Keratinocyte (primary cell): ENCODE results near the gene PPP1R14D. TPM values are rescaled to one million over a fixed set of nuclear protein-coding genes. Genes with fewer than 3 reads are reported as not detected.

ENCODE experiments used
- DNase-seq: peaks from one replicate; pipeline ENCODE4 v3.0.0-alpha.2; 2011; ENCODE audit warnings: low read depth, missing footprints, low spot score
- FAIRE-seq: peaks from 2 replicates; lab custom pipeline; 2011; peaks lifted over from hg19 to GRCh38; lab: Jason Lieb, UNC
- H2AFZ ChIP-seq: 2 replicates; pipeline ENCODE4 v1.6.0; 2012; ENCODE audit warnings: low read length, control low read depth, inconsistent platforms; ENCODE audit not compliant: control insufficient read depth
- H3K27ac ChIP-seq: 2 replicates; pipeline ENCODE4 v1.5.1; 2011; ENCODE audit warnings: low read length; ENCODE audit not compliant: control insufficient read depth, insufficient read depth
- H3K27me3 ChIP-seq: 3 replicates; pipeline ENCODE4 v1.6.0; 2011; ENCODE audit warnings: low read length; ENCODE audit not compliant: control insufficient read depth, insufficient read depth; ENCODE audit errors: extremely low read depth
- H3K36me3 ChIP-seq, 2 experiments: 2 replicates in 1 of 2; 3 replicates in 1 of 2; pipeline ENCODE4 v1.5.1; 2011; ENCODE audit warnings: low read length in 2 of 2, mild to moderate bottlenecking in 1 of 2; ENCODE audit not compliant: control insufficient read depth in 2 of 2, insufficient read depth in 2 of 2; ENCODE audit errors: extremely low read depth in 1 of 2
- H3K4me1 ChIP-seq: 3 replicates; pipeline ENCODE4 v1.5.1; 2011; ENCODE audit warnings: low read length; ENCODE audit not compliant: control insufficient read depth, insufficient read depth; ENCODE audit errors: extremely low read depth
- H3K4me2 ChIP-seq: 3 replicates; pipeline ENCODE4 v1.6.0; 2011; ENCODE audit warnings: low read depth, low read length; ENCODE audit not compliant: control insufficient read depth, insufficient read depth; ENCODE audit errors: extremely low read depth
- H3K4me3 ChIP-seq, 3 experiments: fragments of 200-600 bp in 1 of 3; sonication (generic) in 1 of 3; 2 replicates in 2 of 3; 3 replicates in 1 of 3; pipeline ENCODE4 v1.5.1; 2011 to 2016; ENCODE audit warnings: low read length in 3 of 3, mild to moderate bottlenecking in 3 of 3, control low read depth in 2 of 3, inconsistent platforms in 1 of 3, low read depth in 1 of 3, mixed read lengths in 1 of 3, mixed run types in 1 of 3, moderate library complexity in 1 of 3; ENCODE audit not compliant: control insufficient read depth in 2 of 3, insufficient read depth in 2 of 3; ENCODE audit errors: extremely low read depth in 1 of 3
- H3K79me2 ChIP-seq: 2 replicates; pipeline ENCODE4 v1.6.0; 2012; ENCODE audit warnings: low read length; ENCODE audit not compliant: control insufficient read depth, insufficient read depth
- H3K9ac ChIP-seq: 3 replicates; pipeline ENCODE4 v1.6.0; 2011; ENCODE audit warnings: low read length; ENCODE audit not compliant: control insufficient read depth, insufficient read depth; ENCODE audit errors: extremely low read depth
- H3K9me1 ChIP-seq: 3 replicates; pipeline ENCODE4 v1.6.0; 2011; ENCODE audit warnings: low read length; ENCODE audit not compliant: control insufficient read depth, insufficient read depth; ENCODE audit errors: extremely low read depth
- H3K9me3 ChIP-seq: 2 replicates; pipeline ENCODE4 v1.5.1; 2012; ENCODE audit warnings: low read depth, low read length; ENCODE audit not compliant: control insufficient read depth
- H4K20me1 ChIP-seq: 3 replicates; pipeline ENCODE4 v1.6.0; 2011; ENCODE audit warnings: low read length; ENCODE audit not compliant: control insufficient read depth, insufficient read depth; ENCODE audit errors: extremely low read depth
- CTCF ChIP-seq, 3 experiments: IDR thresholded peaks in 1 of 3; conservative IDR thresholded peaks in 1 of 3; optimal IDR thresholded peaks in 1 of 3; 2 replicates in 2 of 3; 3 replicates in 1 of 3; pipeline versions ENCODE3 to v1.5.1; 2011; ENCODE audit warnings: low read length in 3 of 3, mild to moderate bottlenecking in 3 of 3, moderate library complexity in 2 of 3, control low read depth in 1 of 3, inconsistent platforms in 1 of 3; ENCODE audit not compliant: insufficient read depth in 2 of 3; ENCODE audit errors: extremely low read depth in 1 of 3
- EZH2 ChIP-seq: IDR thresholded peaks from one replicate; pipeline ENCODE4 v1.6.1; 2012; ENCODE audit warnings: inconsistent platforms, mild to moderate bottlenecking, low read length, moderate library complexity
- dilution Hi-C: fragments of 300-500 bp; cut with MboI; formaldehyde crosslinking; loops from one replicate; pipeline ENCODE4 v1.7.0; 2020; ENCODE audit warnings: low sequenced_read_pairs; ENCODE audit not compliant: extremely low pct_ligation_motif_present
- polyA plus RNA-seq, 5 experiments: library from polyadenylated mRNA; depleted of rRNA in 3 of 5; stranded (reverse) in 3 of 5; stranded (forward) in 1 of 5; unstranded in 1 of 5; fragments of >200 nt; gene quantifications; 1 replicate in 1 of 5; 2 replicates in 3 of 5; 3 replicates in 1 of 5; pipeline versions ENCODE4 v1.2.1 to v1.2.3, GENCODE V29; 2011 to 2012; ENCODE audit warnings: missing spikeins in 2 of 5, low read depth in 1 of 5, low replicate concordance in 1 of 5

The PPP1R14D gene
- polyA plus RNA-seq, 1 donor (not counting 4 experiments of a cell fraction or from before 2014, with no cell fraction given): not detected

DNA sequence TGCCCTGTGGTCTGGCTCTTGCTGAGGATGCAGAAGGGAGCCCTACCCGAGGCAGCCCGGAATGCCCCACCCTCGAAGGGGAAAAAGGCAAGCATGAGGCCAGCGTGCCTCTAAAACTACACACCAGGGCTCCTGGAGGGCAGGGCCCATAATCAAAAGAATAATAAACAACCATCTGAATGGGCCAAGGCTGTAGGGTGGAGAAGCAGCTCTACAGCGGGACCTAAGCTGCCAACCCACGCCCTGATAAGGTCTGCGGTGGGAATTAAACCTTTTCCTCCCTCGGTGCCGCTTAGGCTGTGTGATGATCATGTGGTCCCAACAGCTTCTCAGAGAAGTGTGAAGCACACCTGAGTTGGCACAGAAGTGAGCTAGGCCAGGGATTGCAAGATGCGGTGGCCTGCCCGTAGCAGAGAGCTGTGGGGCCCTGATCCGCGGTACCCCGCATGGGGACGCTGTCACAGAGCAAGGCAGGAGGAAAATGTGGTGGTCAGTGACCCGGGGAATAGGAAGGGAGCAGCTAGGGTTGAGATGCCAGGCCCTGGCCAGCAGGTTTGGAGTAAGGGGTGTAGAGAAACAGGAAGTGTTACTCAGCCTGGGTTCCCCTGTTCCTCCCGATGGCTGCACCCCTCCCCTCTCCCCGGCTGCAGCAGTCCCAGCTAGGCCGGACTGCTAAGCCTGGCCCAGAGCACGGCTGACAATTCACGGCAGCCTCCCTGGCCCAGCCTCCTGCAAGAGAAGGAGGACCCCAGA is 59.8 kb downstream of the PPP1R14D start:
- Histone ChIP-seq H3K27ac (peak overlapping the region; percentile 91), H3K4me1 (peaks cover 63% of the 10 kb centered on the region), H3K27me3 (no peaks in the 10 kb centered on the region), H3K36me3 (peaks cover 11 to 14% of the 10 kb centered on the region in 2 experiments), H3K9me1 (peaks cover 2% of the 10 kb centered on the region), H3K79me2 (no peaks in the 10 kb centered on the region), H4K20me1 (no peaks in the 10 kb centered on the region), H2AFZ (peak overlapping the region; percentile 41), H3K4me2 (peak overlapping the region; percentile 77), H3K9ac (peak overlapping the region; percentile 80), H3K9me3 (no peaks in the 10 kb centered on the region), H3K4me3 (peak overlapping the region in 2 of 3 experiments; percentile 26 to 57)
- TF ChIP-seq CTCF (optimal IDR thresholded peaks at IDR 0.05 in 1 of 3, IDR thresholded peaks at IDR 0.05 in 1 of 3, conservative IDR thresholded peaks at IDR 0.05 in 1 of 3; ENCODE audit: extremely low read depth in 1 of 3, insufficient read depth in 2 of 3, low read length in 3 of 3) (peak in 1 of 3 experiments; percentile 9), EZH2 (no peak)
- FAIRE-seq (no peak), DNase-seq (no peak)
- dilution Hi-C loops: no loop called here

- H3K9me1 ChIP-seq: peaks cover 2% of the 10 kb centered on the region
- H2AFZ ChIP-seq: no peak overlapping the region
- no peak overlapping the region for H3K9ac ChIP-seq
- no peak overlapping the region for H3K4me2 ChIP-seq
- H3K27me3 ChIP-seq: no peaks in the 10 kb centered on the region
- H3K79me2 ChIP-seq: no peaks in the 10 kb centered on the region
- dilution Hi-C loops: no loop called here
- H3K4me1 ChIP-seq: peaks cover 71% of the 10 kb centered on the region
- H3K4me3 ChIP-seq: no peak overlapping the region
- DNase-seq: no peak
- peaks cover 9 to 12% of the 10 kb centered on the region in 2 experiments for H3K36me3 ChIP-seq
- peak overlapping the region; percentile 91 for H3K27ac ChIP-seq
- H3K9me3 ChIP-seq: no peaks in the 10 kb centered on the region
- no peaks in the 10 kb centered on the region for H4K20me1 ChIP-seq
- no peak for FAIRE-seq
- no peak for TF ChIP-seq CTCF (optimal IDR thresholded peaks at IDR 0.05 in 1 of 3, IDR thresholded peaks at IDR 0.05 in 1 of 3, conservative IDR thresholded peaks at IDR 0.05 in 1 of 3; ENCODE audit: extremely low read depth in 1 of 3, insufficient read depth in 2 of 3, low read length in 3 of 3)
- no peak for TF ChIP-seq EZH2
Measured at GRCh38 chr15:40767838-40768500, 60.5 kb downstream of the PPP1R14D start.
